H9 (cell line): ENCODE measurements around the gene USP40. TPM values are rescaled to one million over a fixed set of nuclear protein-coding genes. Genes with fewer than 3 reads are reported as not detected.

ENCODE experiments used
- DNase-seq: peaks from one replicate; pipeline ENCODE4 v3.0.0-alpha.2; 2017
- H2AFZ ChIP-seq: one replicate; pipeline ENCODE4 v1.6.1; 2013; ENCODE audit warnings: mild to moderate bottlenecking, low read length, control low read depth, moderate library complexity
- H2AK5ac ChIP-seq: 2 replicates; pipeline ENCODE4 v1.6.1; 2013; ENCODE audit warnings: low read length, control low read depth, mixed read lengths; ENCODE audit not compliant: insufficient read length
- H2BK120ac ChIP-seq: one replicate; pipeline ENCODE4 v1.6.1; 2013; ENCODE audit warnings: low read depth, mild to moderate bottlenecking, low read length, control low read depth, inconsistent platforms; ENCODE audit not compliant: poor library complexity, severe bottlenecking
- H2BK12ac ChIP-seq: 2 replicates; pipeline ENCODE4 v1.6.1; 2013; ENCODE audit warnings: low read length, control low read depth, mixed read lengths, low read depth; ENCODE audit not compliant: insufficient read length
- H2BK15ac ChIP-seq: 2 replicates; pipeline ENCODE4 v1.6.1; 2013; ENCODE audit warnings: low read depth, low read length, control low read depth
- H2BK20ac ChIP-seq: one replicate; pipeline ENCODE4 v1.6.1; 2013; ENCODE audit warnings: low read depth, mild to moderate bottlenecking, low read length, control low read depth, inconsistent platforms; ENCODE audit not compliant: poor library complexity, severe bottlenecking
- H2BK5ac ChIP-seq: 2 replicates; pipeline ENCODE4 v1.6.1; 2013; ENCODE audit warnings: low read length, control low read depth, mixed read lengths; ENCODE audit not compliant: insufficient read length
- H3K14ac ChIP-seq: 2 replicates; pipeline ENCODE4 v1.6.1; 2013; ENCODE audit warnings: low read length, control low read depth; ENCODE audit not compliant: insufficient read depth
- H3K18ac ChIP-seq: 2 replicates; pipeline ENCODE4 v1.6.1; 2013; ENCODE audit warnings: low read depth, mild to moderate bottlenecking, mixed read lengths, low read length, control low read depth; ENCODE audit not compliant: insufficient read length
- H3K23ac ChIP-seq: 2 replicates; pipeline ENCODE4 v1.6.1; 2013; ENCODE audit warnings: low read length, control low read depth, mixed read lengths, low read depth; ENCODE audit not compliant: insufficient read length
- H3K23me2 ChIP-seq: 2 replicates; pipeline ENCODE4 v1.6.1; 2013; ENCODE audit warnings: low read depth, mild to moderate bottlenecking, mixed read lengths, low read length, control low read depth; ENCODE audit not compliant: insufficient read length, poor library complexity, severe bottlenecking
- H3K27ac ChIP-seq: 2 replicates; pipeline ENCODE4 v1.5.1; 2013; ENCODE audit warnings: low read length, control low read depth, mixed read lengths, low read depth; ENCODE audit not compliant: insufficient read length
- H3K27me3 ChIP-seq: 2 replicates; pipeline ENCODE4 v1.6.1; 2013; ENCODE audit warnings: low read length, control low read depth, inconsistent platforms; ENCODE audit not compliant: insufficient read depth
- H3K4ac ChIP-seq: 2 replicates; pipeline ENCODE4 v1.6.1; 2013; ENCODE audit warnings: low read depth, mild to moderate bottlenecking, control low read depth, inconsistent platforms, low read length, moderate library complexity
- H3K4me1 ChIP-seq: 2 replicates; pipeline ENCODE4 v1.6.1; 2013; ENCODE audit warnings: low read length, control low read depth, inconsistent platforms; ENCODE audit not compliant: insufficient read depth
- H3K4me2 ChIP-seq: 2 replicates; pipeline ENCODE4 v1.6.1; 2013; ENCODE audit warnings: low read length, control low read depth, mixed read lengths; ENCODE audit not compliant: insufficient read length, insufficient read depth
- H3K56ac ChIP-seq: 2 replicates; pipeline ENCODE4 v1.6.1; 2013; ENCODE audit warnings: low read depth, mild to moderate bottlenecking, mixed read lengths, low read length, control low read depth; ENCODE audit not compliant: insufficient read length
- H3K79me1 ChIP-seq: 2 replicates; pipeline ENCODE4 v1.6.1; 2013; ENCODE audit warnings: low read depth, mild to moderate bottlenecking, moderate library complexity, low read length, control low read depth, inconsistent platforms; ENCODE audit not compliant: insufficient read depth, poor library complexity, severe bottlenecking
- H3K79me2 ChIP-seq: 2 replicates; pipeline ENCODE4 v1.6.1; 2013; ENCODE audit warnings: low read length, control low read depth, inconsistent platforms; ENCODE audit not compliant: insufficient read depth
- H3K9ac ChIP-seq: 2 replicates; pipeline ENCODE4 v1.6.1; 2013; ENCODE audit warnings: low read length, control low read depth, mixed read lengths; ENCODE audit not compliant: insufficient read length; ENCODE audit errors: extremely low read depth
- H3K9me3 ChIP-seq: one replicate; pipeline ENCODE4 v1.6.1; 2013; ENCODE audit warnings: low read depth, low read length, inconsistent platforms; ENCODE audit not compliant: control insufficient read depth
- H3T11ph ChIP-seq: one replicate; pipeline ENCODE4 v1.6.1; 2013; ENCODE audit warnings: mild to moderate bottlenecking, low read length, control low read depth, inconsistent platforms
- H4K20me1 ChIP-seq: one replicate; pipeline ENCODE4 v1.6.1; 2013; ENCODE audit not compliant: control insufficient read depth, insufficient read length, insufficient read depth
- H4K5ac ChIP-seq: 2 replicates; pipeline ENCODE4 v1.6.1; 2013; ENCODE audit warnings: low read depth, mild to moderate bottlenecking, mixed read lengths, low read length, control low read depth; ENCODE audit not compliant: insufficient read length
- H4K8ac ChIP-seq: replicated peaks from 2 replicates; pipeline ENCODE4 v1.6.1; 2013; ENCODE audit warnings: low read length, control low read depth, mixed read lengths, low read depth; ENCODE audit not compliant: insufficient read length
- H4K91ac ChIP-seq: 2 replicates; pipeline ENCODE4 v1.6.1; 2013; ENCODE audit warnings: low read depth, mild to moderate bottlenecking, moderate library complexity, mixed read lengths, low read length, control low read depth; ENCODE audit not compliant: insufficient read length
- H3K27ac Mint-ChIP-seq, 3 experiments: 2 replicates in 2 of 3; 3 replicates in 1 of 3; pipeline ENCODE4 v1.8.0; 2020 to 2021; ENCODE audit warnings: mixed read lengths in 3 of 3, mild to moderate bottlenecking in 1 of 3, moderate library complexity in 1 of 3
- H3K27me3 Mint-ChIP-seq: 2 replicates; pipeline ENCODE4 v1.8.0; 2021; ENCODE audit warnings: low read depth, mild to moderate bottlenecking, moderate library complexity, mixed read lengths
- H3K36me3 Mint-ChIP-seq, 3 experiments: 2 replicates in 2 of 3; 3 replicates in 1 of 3; pipeline ENCODE4 v1.8.0; 2020 to 2021; ENCODE audit warnings: low read depth in 3 of 3, mixed read lengths in 3 of 3; ENCODE audit not compliant: insufficient read depth in 1 of 3
- H3K4me1 Mint-ChIP-seq, 2 experiments: 2 replicates each; pipeline ENCODE4 v1.8.0; 2020; ENCODE audit warnings: mixed read lengths in 2 of 2
- H3K4me3 Mint-ChIP-seq, 2 experiments: 2 replicates in 1 of 2; 3 replicates in 1 of 2; pipeline ENCODE4 v1.8.0; 2020 to 2021; ENCODE audit warnings: mild to moderate bottlenecking in 2 of 2, mixed read lengths in 2 of 2, moderate library complexity in 1 of 2
- H3K9me3 Mint-ChIP-seq, 2 experiments: 2 replicates in 1 of 2; 3 replicates in 1 of 2; pipeline ENCODE4 v1.8.0; 2020; ENCODE audit warnings: mild to moderate bottlenecking in 2 of 2, mixed read lengths in 2 of 2, moderate library complexity in 1 of 2
- CTCF ChIP-seq: fragments of 200-600 bp; sonication (generic); conservative IDR thresholded peaks from 3 replicates; pipeline ENCODE4 v1.8.0; 2021; ENCODE audit warnings: antibody characterized with exemption, mild to moderate bottlenecking
- WGBS: extraction: QIAGEN DNeasy Blood & Tissue Kit; methylation state at CpG from one replicate; pipeline ENCODE4 v1.1.7; 2013; ENCODE audit warnings: missing lambda C conversion rate, low lambda C conversion rate, mixed read lengths; ENCODE audit not compliant: insufficient read length; ENCODE audit errors: extremely low coverage; 5-methylcytosine and 5-hydroxymethylcytosine counted together
- total RNA-seq: library from RNA; stranded (reverse); gene quantifications from 2 replicates; pipeline ENCODE4 v1.2.1, GENCODE V29; 2021

USP40 gene
- total RNA-seq, 1 experiment from 2014 or later, result 7.5 TPM

- H3K27me3 Mint-ChIP-seq, result no peaks in the 10 kb centered on the region; the same call in none of the 2 replicates
- H4K5ac ChIP-seq, result no peak overlapping the region
- H3K27ac ChIP-seq, result no peak overlapping the region
These were observed 103.6 kb downstream of the USP40 start for GRCh38 chr2:233462826-233463470.

More at GRCh38 chr2:233462826-233463470, 103.6 kb downstream of the USP40 start:
- Histone ChIP-seq H3T11ph (no peak overlapping the region), H4K20me1 (no peaks in the 10 kb centered on the region), H3K4ac (no peak overlapping the region), H2BK12ac (no peak overlapping the region), H3K9ac (no peak overlapping the region), H3K14ac (no peak overlapping the region), H2BK20ac (no peak overlapping the region), H3K56ac (no peak overlapping the region), H3K27me3 (no peaks in the 10 kb centered on the region), H3K23ac (no peak overlapping the region), H3K79me1 (no peaks in the 10 kb centered on the region), H3K23me2 (no peaks in the 10 kb centered on the region), H3K9me3 (no peaks in the 10 kb centered on the region), H3K4me2 (no peak overlapping the region), H2BK120ac (no peak overlapping the region), H2AFZ (no peak overlapping the region), H4K8ac (no peak overlapping the region), H3K4me1 (no peaks in the 10 kb centered on the region), H2BK5ac (no peak overlapping the region), H4K91ac (no peak overlapping the region), H3K79me2 (no peaks in the 10 kb centered on the region), H2BK15ac (no peak overlapping the region), H3K18ac (no peak overlapping the region), H2AK5ac (no peak overlapping the region)
- no peak overlapping the region for H3K27ac Mint-ChIP-seq
- H3K36me3 Mint-ChIP-seq, result peaks cover 21 to 42% (median 40%) of the 10 kb centered on the region in 3 experiments
- no peak for DNase-seq
- H3K9me3 Mint-ChIP-seq, result no peaks in the 10 kb centered on the region; a peak in 1 of 5 replicates
- TF ChIP-seq CTCF, result no peak
- H3K4me3 Mint-ChIP-seq, result no peak overlapping the region
- H3K4me1 Mint-ChIP-seq, result no peaks in the 10 kb centered on the region
- WGBS, result 100% methylated on average over 4 of the region's 21 CpGs
